NCI-H2081 treated with DMSO at 0.1 percent for 48 hours (cell line): ENCODE results near the gene FNBP1.
"Not testable (repeated sequence)": the region's sequence is repeated elsewhere in the genome, so short reads cannot be mapped to it uniquely, and the experiment has no call there.

ENCODE experiments used
- DNase-seq: peaks from one replicate; lab custom pipeline; 2025; lab: John Stamatoyannopoulos, UW

The FNBP1 gene

DNA sequence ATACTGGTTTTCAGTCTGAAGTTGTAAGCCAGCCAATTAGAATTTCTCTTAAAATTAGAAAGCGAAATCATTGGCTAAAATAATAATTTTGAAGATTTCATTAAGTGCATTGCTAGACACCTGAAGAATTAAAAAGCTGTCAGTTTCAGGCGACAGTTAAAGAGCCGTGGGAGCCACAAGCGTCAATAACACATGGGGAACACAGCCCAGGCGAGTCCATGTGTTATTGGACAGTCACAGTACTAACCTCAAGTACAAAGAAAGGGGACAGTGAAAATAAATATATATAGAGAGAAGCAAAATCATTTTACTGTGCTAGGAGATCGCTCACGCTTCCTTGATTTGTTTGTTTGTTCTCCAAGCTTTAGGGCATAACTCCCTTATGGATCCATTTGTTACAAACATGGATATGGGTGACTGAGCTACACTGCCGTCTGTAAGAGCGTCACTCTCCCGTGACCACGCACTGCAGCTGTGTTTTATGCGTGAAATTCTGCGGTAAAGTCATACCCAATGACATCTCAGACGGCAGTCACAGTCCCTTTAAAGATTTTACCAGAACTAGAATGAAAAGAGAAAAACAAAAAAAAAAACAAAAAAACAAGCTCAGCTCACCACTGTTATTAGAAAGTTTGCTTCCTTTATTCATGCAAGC is 124.6 kb downstream of the FNBP1 start:
- no peak for DNase-seq

DNA sequence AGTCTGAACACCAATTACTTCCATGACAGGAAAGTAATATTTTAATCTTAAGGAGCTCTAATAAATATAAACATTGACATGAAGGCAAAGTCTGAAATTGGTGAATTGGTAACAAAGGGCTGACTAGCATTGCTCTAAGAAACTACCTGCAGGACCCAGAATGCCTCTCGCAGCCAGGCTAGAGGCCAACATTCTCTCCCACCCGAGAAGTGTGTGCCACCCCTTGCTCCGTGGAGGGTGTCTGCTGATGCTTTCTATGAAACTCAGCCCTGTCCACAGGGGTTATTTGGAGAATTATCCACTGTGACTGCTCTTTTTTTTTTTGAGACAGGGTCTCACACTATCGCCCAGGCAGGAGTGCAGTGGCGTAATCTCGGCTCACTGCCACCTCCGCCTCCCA is 126.3 kb downstream of the FNBP1 start:
- no peak for DNase-seq

DNA sequence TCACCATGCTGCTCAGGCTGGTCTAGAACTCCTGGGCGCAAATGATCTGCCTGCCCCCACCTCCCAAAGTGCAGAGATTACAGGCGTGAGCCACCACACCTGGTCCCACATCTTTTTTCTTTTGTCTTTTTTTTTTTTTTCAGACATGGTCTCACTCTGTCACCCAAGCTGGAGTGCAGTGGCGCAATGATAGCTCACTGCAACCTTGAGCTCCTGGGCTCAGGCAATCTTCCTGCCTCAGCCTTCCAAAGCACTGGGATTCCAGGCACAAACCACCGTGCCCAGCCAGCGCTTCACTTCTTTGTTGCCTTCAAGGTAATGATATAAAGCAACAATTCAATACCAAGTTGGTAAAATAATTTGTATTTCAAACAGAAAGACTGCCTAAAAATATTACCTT is 128.9 kb downstream of the FNBP1 start:
- no peak for DNase-seq

DNA sequence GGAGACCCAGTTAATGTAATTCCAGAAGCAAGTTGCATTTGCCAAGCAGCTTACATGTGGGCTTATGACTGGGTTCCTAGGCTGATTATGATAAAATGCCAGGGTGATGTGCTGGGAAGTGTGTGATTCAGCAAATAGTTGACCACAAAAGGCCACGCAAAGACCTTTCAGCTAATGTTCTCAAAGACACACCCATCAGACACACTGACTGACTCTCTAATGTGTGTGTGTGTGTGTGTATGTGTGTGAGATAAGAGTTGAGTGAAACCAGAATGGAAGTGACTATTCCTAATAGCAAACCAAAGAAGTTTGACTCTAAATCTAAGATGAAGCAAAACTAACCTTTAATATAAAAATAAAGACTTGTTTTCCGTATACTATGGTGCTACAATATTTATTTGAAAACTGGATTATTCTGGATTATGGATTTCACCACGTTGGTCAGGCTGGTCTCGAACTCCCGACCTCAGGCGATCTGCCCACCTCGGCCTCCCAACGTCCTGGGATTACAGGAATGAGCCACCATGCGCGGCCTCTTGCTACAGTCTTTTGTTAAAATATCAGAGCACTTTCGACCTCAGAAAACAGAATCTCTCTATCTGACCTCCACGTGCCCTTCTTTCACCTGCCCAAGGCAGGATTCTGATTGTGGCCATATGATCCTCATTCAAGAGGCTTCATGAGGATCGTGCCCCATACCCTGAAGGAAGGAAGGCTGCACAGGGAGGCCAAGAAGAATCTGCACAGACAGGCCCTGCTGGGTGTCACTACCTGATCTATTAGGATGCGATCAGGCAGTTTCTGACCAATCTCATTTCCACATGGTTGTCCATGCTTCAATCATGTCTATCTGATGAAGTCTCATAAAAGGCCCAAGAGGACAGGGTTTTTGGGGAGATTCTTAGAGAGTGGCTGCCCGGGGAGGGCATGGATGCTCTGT is 132.1 kb downstream of the FNBP1 start:
- no peak for DNase-seq

DNA sequence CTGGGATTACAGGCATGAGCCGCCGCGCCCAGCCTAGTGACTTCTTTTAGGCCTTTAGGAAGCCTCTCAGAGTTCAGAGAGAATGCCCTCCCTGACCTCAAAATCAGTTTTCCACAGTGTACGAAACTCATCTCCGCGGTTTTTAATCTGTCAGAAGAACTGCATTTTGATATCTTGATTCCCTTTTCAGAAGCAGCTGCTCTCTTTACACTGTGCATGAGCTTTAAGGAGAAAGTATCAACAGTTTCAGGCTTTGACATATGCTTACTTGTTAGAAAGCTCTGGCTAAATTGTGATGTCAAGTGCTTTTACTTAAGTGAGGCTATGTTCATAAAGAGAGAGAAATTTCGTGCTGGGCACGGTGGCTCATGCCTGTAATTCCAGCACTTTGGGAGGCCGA is 133.1 kb downstream of the FNBP1 start:
- DNase-seq: no peak

- DNase-seq: no peak
These were observed 134.1 kb downstream of the FNBP1 start for GRCh38 chr9:129908906-129909305.

- DNase-seq: no peak
These were observed 135.8 kb downstream of the FNBP1 start for GRCh38 chr9:129907201-129907600.

GRCh38 chr9:129906298-129906697 is 136.7 kb downstream of the FNBP1 start:
- DNase-seq: no peak

GRCh38 chr9:129904734-129905133 is 138.3 kb downstream of the FNBP1 start:
- DNase-seq: no peak

- no peak for DNase-seq
These were observed 140.3 kb downstream of the FNBP1 start for GRCh38 chr9:129902740-129903134.

DNA sequence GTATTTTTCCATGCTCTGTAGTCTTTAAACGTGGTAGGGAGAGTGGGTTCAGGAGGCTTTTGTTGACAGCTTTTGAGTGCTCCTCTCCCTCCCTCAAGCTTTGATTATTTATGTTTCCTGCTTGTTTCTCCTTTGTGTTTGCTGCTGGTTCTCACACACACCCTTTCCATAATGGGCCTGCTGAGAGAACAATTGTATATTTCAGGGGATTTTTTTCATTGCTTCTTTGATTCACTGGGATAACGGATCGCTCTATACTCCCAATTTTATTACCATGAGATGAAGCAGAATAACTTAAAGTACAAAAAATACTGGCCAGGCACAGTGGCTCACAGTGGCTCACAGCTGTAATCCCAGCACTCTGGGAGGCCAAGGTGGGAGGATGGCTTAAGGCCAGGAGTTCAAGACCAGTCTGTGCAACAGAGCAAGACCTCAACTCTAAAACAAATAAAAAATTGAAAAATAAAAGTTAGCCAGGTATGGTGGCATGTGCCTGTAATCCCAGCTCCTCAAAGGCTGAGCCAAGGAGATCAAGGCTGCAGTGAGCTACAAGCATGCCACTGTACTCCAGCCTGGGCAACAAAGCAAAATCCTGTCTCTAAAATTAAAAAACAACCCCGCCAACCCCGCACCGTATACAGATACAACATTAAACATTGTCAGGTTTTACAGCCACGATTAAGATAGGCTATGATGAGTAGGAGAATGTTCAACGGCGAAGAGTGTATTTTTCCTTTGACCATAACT is 140.8 kb downstream of the FNBP1 start:
- DNase-seq: no peak

GRCh38 chr9:129900263-129901027 is 142.5 kb downstream of the FNBP1 start:
- DNase-seq: no peak

GRCh38 chr9:129899620-129900019 is 143.4 kb downstream of the FNBP1 start:
- no peak for DNase-seq

DNA sequence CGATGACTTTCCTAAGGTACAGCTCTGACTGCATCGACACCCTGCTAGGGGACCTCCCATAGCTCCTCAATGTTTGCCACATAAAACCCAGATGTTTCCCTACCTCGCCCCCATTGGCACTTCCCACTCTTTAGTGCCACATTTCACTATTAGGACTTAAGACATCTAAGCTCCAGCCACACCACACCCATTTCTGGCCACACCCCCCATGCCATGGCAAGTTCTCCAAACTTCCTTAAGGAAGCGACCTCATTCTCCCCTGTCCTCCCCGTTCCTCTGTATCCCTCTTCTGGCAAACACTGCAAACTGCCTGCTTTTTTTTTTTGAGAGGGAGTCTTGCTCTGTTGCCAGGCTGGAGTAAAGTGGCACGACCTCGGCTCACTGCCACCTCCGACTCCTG is 144.8 kb downstream of the FNBP1 start:
- DNase-seq: no peak

DNA sequence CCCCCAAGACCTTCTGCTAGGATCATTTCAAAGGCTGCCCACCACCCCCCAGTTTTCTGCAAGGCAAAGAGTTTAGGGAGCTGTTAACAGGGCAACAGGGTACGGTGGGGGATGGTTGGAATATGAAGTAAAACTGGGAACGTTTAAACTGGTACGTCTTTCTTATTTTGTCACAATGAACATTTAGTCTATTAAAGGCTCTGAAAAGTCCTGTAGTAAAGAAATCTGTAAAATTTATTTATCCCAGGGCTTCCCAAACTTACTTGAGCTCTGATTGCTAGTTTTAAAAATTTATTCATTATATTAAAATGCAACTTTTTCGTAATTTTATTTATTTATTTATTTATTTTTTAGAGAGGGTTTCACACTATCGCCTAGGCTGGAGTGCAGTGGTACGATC is 145.7 kb downstream of the FNBP1 start:
- no peak for DNase-seq

- no peak for DNase-seq
These were observed 147.4 kb downstream of the FNBP1 start for GRCh38 chr9:129895376-129896268.

- DNase-seq: no peak
These were observed 148.7 kb downstream of the FNBP1 start for GRCh38 chr9:129894120-129894823.

- no peak for DNase-seq
These were observed 151.4 kb downstream of the FNBP1 start for GRCh38 chr9:129891569-129891968.

DNA sequence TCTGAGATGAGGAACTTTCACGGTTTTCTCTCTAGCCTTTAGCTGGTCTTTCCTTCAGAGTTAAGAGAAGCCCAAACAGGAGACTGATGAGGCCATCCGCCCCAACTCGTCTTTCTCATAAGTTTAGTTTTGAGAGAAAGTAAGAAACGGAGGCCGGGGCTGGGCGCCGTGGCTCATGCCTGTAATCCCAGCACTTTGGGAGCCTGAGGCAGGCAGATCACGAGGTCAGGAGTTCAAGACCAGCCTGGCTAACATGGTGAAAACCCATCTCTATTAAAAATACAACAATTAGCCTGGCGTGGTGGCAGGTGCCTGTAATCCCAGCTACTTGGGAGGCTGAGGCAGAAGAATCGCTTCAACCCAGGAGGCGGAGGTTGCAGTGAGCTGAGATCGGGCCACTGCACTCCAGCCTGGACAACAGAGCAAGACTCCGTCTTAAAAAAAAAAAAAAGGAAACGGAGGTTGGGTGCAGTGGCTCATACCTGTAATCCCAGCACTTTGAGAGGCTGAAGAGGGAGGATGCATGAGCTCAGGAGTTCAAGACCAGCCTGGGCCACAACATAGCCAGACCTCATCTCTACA is 152.2 kb downstream of the FNBP1 start:
- DNase-seq: not testable (repeated sequence)
